Kidney (tissue), 22 donors: ENCODE results near the gene TFB1M. TPM values are rescaled to one million over a fixed set of nuclear protein-coding genes. Genes with fewer than 3 reads are reported as not detected.
"Not testable (repeated sequence)": the region's sequence is repeated elsewhere in the genome, so short reads cannot be mapped to it uniquely, and the experiment has no call there.

Source experiments
- DNase-seq, 5 donors: peaks; one replicate each; pipeline ENCODE4 v3.0.0-alpha.2; 2013 to 2020
- FAIRE-seq: peaks from 2 replicates; lab custom pipeline; 2012; peaks lifted over from hg19 to GRCh38; lab: Jason Lieb, UNC
- H3K27ac ChIP-seq, 2 donors: one replicate each; pipeline ENCODE4 v1.7.0; 2013; ENCODE audit warnings: low read depth in 2 of 2, low read length in 2 of 2, inconsistent platforms in 1 of 2
- H3K27me3 ChIP-seq: one replicate; pipeline ENCODE4 v1.7.1; 2013; ENCODE audit warnings: low read length, inconsistent platforms; ENCODE audit not compliant: control insufficient read depth, insufficient read depth
- H3K36me3 ChIP-seq, 3 donors: one replicate each; pipeline versions ENCODE4 v1.7.0 to v1.7.1; 2013; ENCODE audit warnings: low read length in 3 of 3, control low read depth in 1 of 3, inconsistent platforms in 1 of 3; ENCODE audit not compliant: insufficient read depth in 3 of 3, control insufficient read depth in 2 of 3
- H3K4me1 ChIP-seq, 3 donors: one replicate each; pipeline versions ENCODE4 v1.7.0 to v1.7.1; 2013; ENCODE audit warnings: low read length in 3 of 3, inconsistent platforms in 1 of 3, low read depth in 1 of 3; ENCODE audit not compliant: control insufficient read depth in 2 of 3, insufficient read depth in 2 of 3
- H3K4me3 ChIP-seq, 3 donors: one replicate each; pipeline versions ENCODE4 v1.7.0 to v1.8.1; 2013; ENCODE audit warnings: low read length in 3 of 3, control low read depth in 1 of 3, inconsistent platforms in 1 of 3
- H3K9ac ChIP-seq, 3 donors: one replicate each; pipeline versions ENCODE4 v1.7.0 to v1.7.1; 2013; ENCODE audit warnings: low read length in 3 of 3, control low read depth in 1 of 3, inconsistent platforms in 1 of 3
- H3K9me3 ChIP-seq, 3 donors: one replicate each; pipeline versions ENCODE4 v1.7.0 to v1.7.1; 2013; ENCODE audit warnings: low read length in 3 of 3, control low read depth in 1 of 3, inconsistent platforms in 1 of 3; ENCODE audit not compliant: control insufficient read depth in 2 of 3, insufficient read depth in 1 of 3
- CTCF ChIP-seq: IDR thresholded peaks from 3 replicates; pipeline ENCODE4 v1.5.1; 2012; ENCODE audit warnings: mild to moderate bottlenecking, moderate library complexity, borderline replicate concordance; ENCODE audit not compliant: insufficient read depth; ENCODE audit errors: extremely low read depth
- intact Hi-C: fragments of 100-400 bp; cut with DNase I; formaldehyde crosslinking; loops from one replicate; pipeline ENCODE4 v1.11.1; 2022
- long read RNA-seq, 10 donors: library from polyadenylated mRNA in 1 of 10; unstranded in 1 of 10; transcript quantifications; one replicate each; pipeline ENCODE4 v2.0.0 and lab custom pipeline, GENCODE V29; 2021 to 2026
- polyA plus RNA-seq: library from polyadenylated mRNA; stranded (reverse); fragments of 350-450 nt; fragmentation: Illumina TruSeq; extraction: RNeasy Lipid Tissue Mini Kit (QIAGEN cat#74804); gene quantifications from one replicate; pipeline ENCODE4 v1.2.3, GENCODE V29; 2014; ENCODE audit warnings: low read depth, low replicate concordance; ENCODE audit not compliant: insufficient read depth
- total RNA-seq: library from RNA; stranded (reverse); fragmentation: NEBNext Ultra II Directional; extraction: Animal tissue kit (Norgen Biotek cat#: 25700); gene quantifications from one replicate; pipeline ENCODE4 v1.2.1, GENCODE V29; 2021
- donor health status: control.
- donor health status: control.
- donor health status: control.
- donor health status: control.
- donor health status: control.
- donor health status: DM: yes; HTN: yes; CAD: no.
- donor health status: Normal renal cell carcinoma (clear cell type).

TFB1M gene
- 28.1 TPM for total RNA-seq
- 16.3 TPM for polyA plus RNA-seq
- long read RNA-seq, donor 1, partial matches to known transcripts, result 10 of 13 reads
- long read RNA-seq, donor 1, other reads (novel, unspliced or antisense), result 0 of 13 reads
- long read RNA-seq, donor 2, transcript TFB1M-201 (7 exons, 1,424 nt), result major isoform, 5 of 5 reads
- long read RNA-seq, donor 2, partial matches to known transcripts, result 0 of 5 reads
- long read RNA-seq, donor 2, other reads (novel, unspliced or antisense), result 0 of 5 reads
- long read RNA-seq, donor 3, transcript TFB1M-201 (7 exons, 1,424 nt), result major isoform, 12 of 12 reads
- long read RNA-seq, donor 3, partial matches to known transcripts, result 0 of 12 reads
- long read RNA-seq, donor 3, other reads (novel, unspliced or antisense), result 0 of 12 reads
- long read RNA-seq, donor 4, partial matches to known transcripts, result 0 of 3 reads
- long read RNA-seq, donor 4, other reads (novel, unspliced or antisense), result 0 of 3 reads
- long read RNA-seq, donor 5, result 0 reads
- long read RNA-seq, donor 6, transcript TFB1M-201 (7 exons, 1,424 nt), result major isoform, 7 of 7 reads
- long read RNA-seq, donor 6, partial matches to known transcripts, result 0 of 7 reads
- long read RNA-seq, donor 6, other reads (novel, unspliced or antisense), result 0 of 7 reads
- long read RNA-seq, donor 7, transcript TFB1M-201 (7 exons, 1,424 nt), result major isoform, 11 of 31 reads
- long read RNA-seq, donor 7, partial matches to known transcripts, result 5 of 31 reads
- long read RNA-seq, donor 7, other reads (novel, unspliced or antisense), result 15 of 31 reads
- long read RNA-seq, donor 8, partial matches to known transcripts, result 0 of 4 reads
- long read RNA-seq, donor 8, other reads (novel, unspliced or antisense), result 0 of 4 reads
- long read RNA-seq, donor 9, partial matches to known transcripts, result 0 of 3 reads
- long read RNA-seq, donor 9, other reads (novel, unspliced or antisense), result 0 of 3 reads
- long read RNA-seq, donor 10, partial matches to known transcripts, result 0 of 1 reads
- long read RNA-seq, donor 10, other reads (novel, unspliced or antisense), result 0 of 1 reads

- Histone ChIP-seq H3K9me3 (no peaks in the 10 kb centered on the region), H3K4me1 (no peaks in the 10 kb centered on the region), H3K36me3 (peaks cover 0 to 4% (median 2%) of the 10 kb centered on the region in 3 donors), H3K27me3 (no peaks in the 10 kb centered on the region), H3K27ac (peak within 1 kb of the TSS; percentile 68 to 94), H3K9ac (peak within 1 kb of the TSS; percentile 96 to 98 (median 96)), H3K4me3 (peak within 1 kb of the TSS; percentile 94 to 99 (median 98))
- FAIRE-seq (peak; percentile 98), DNase-seq (peak; percentile 99 to 100 (median 99))
- intact Hi-C loops, result no loop called here
- no peak for TF ChIP-seq CTCF
Observed at GRCh38 chr6:155314092-155314772, at the start of gene TFB1M. Gene TFB1M (minus strand): TSS chr6:155314484. CDS start chr6:155314428, 56 bp downstream.

- H3K9me3 ChIP-seq, FAIRE-seq, DNase-seq, H3K4me1 ChIP-seq, H3K9ac ChIP-seq, H3K4me3 ChIP-seq, H3K27ac ChIP-seq, intact Hi-C loops, H3K27me3 ChIP-seq, H3K36me3 ChIP-seq: not testable (repeated sequence)
Observed at GRCh38 chr6:155364021-155364420, 49.7 kb upstream of the TFB1M start.

GRCh38 chr6:155362968-155363632 is 48.8 kb upstream of the TFB1M start:
- intact Hi-C loops, H3K4me3 ChIP-seq, H3K9ac ChIP-seq, FAIRE-seq, H3K27me3 ChIP-seq, H3K4me1 ChIP-seq, H3K9me3 ChIP-seq, H3K27ac ChIP-seq, H3K36me3 ChIP-seq: not testable (repeated sequence)
- DNase-seq, result peak in 1 of 5 donors; percentile 68

GRCh38 chr6:155354167-155354566 is 39.9 kb upstream of the TFB1M start:
- no peaks in the 10 kb centered on the region for H3K4me1 ChIP-seq
- no peaks in the 10 kb centered on the region for H3K27me3 ChIP-seq
- H3K27ac ChIP-seq, result no peak overlapping the region
- H3K9ac ChIP-seq, result no peak overlapping the region
- H3K36me3 ChIP-seq, result no peaks in the 10 kb centered on the region
- intact Hi-C loops, result no loop called here
- no peak overlapping the region for H3K4me3 ChIP-seq
- DNase-seq, result no peak
- FAIRE-seq, result no peak
- H3K9me3 ChIP-seq, result peaks cover 0 to 6% (median 3%) of the 10 kb centered on the region in 3 donors
- TF ChIP-seq CTCF, result no peak
